H9 (cell line): ENCODE measurements around the gene MEIOSIN. TPM values are rescaled to one million over a fixed set of nuclear protein-coding genes. Genes with fewer than 3 reads are reported as not detected.

Experiments
- DNase-seq: peaks from one replicate; pipeline ENCODE4 v3.0.0-alpha.2; 2017
- H2AFZ ChIP-seq: one replicate; pipeline ENCODE4 v1.6.1; 2013; ENCODE audit warnings: mild to moderate bottlenecking, low read length, control low read depth, moderate library complexity
- H2AK5ac ChIP-seq: 2 replicates; pipeline ENCODE4 v1.6.1; 2013; ENCODE audit warnings: low read length, control low read depth, mixed read lengths; ENCODE audit not compliant: insufficient read length
- H2BK120ac ChIP-seq: one replicate; pipeline ENCODE4 v1.6.1; 2013; ENCODE audit warnings: low read depth, mild to moderate bottlenecking, low read length, control low read depth, inconsistent platforms; ENCODE audit not compliant: poor library complexity, severe bottlenecking
- H2BK12ac ChIP-seq: 2 replicates; pipeline ENCODE4 v1.6.1; 2013; ENCODE audit warnings: low read length, control low read depth, mixed read lengths, low read depth; ENCODE audit not compliant: insufficient read length
- H2BK15ac ChIP-seq: 2 replicates; pipeline ENCODE4 v1.6.1; 2013; ENCODE audit warnings: low read depth, low read length, control low read depth
- H2BK20ac ChIP-seq: one replicate; pipeline ENCODE4 v1.6.1; 2013; ENCODE audit warnings: low read depth, mild to moderate bottlenecking, low read length, control low read depth, inconsistent platforms; ENCODE audit not compliant: poor library complexity, severe bottlenecking
- H2BK5ac ChIP-seq: 2 replicates; pipeline ENCODE4 v1.6.1; 2013; ENCODE audit warnings: low read length, control low read depth, mixed read lengths; ENCODE audit not compliant: insufficient read length
- H3K14ac ChIP-seq: 2 replicates; pipeline ENCODE4 v1.6.1; 2013; ENCODE audit warnings: low read length, control low read depth; ENCODE audit not compliant: insufficient read depth
- H3K18ac ChIP-seq: 2 replicates; pipeline ENCODE4 v1.6.1; 2013; ENCODE audit warnings: low read depth, mild to moderate bottlenecking, mixed read lengths, low read length, control low read depth; ENCODE audit not compliant: insufficient read length
- H3K23ac ChIP-seq: 2 replicates; pipeline ENCODE4 v1.6.1; 2013; ENCODE audit warnings: low read length, control low read depth, mixed read lengths, low read depth; ENCODE audit not compliant: insufficient read length
- H3K23me2 ChIP-seq: 2 replicates; pipeline ENCODE4 v1.6.1; 2013; ENCODE audit warnings: low read depth, mild to moderate bottlenecking, mixed read lengths, low read length, control low read depth; ENCODE audit not compliant: insufficient read length, poor library complexity, severe bottlenecking
- H3K27ac ChIP-seq: 2 replicates; pipeline ENCODE4 v1.5.1; 2013; ENCODE audit warnings: low read length, control low read depth, mixed read lengths, low read depth; ENCODE audit not compliant: insufficient read length
- H3K27me3 ChIP-seq: 2 replicates; pipeline ENCODE4 v1.6.1; 2013; ENCODE audit warnings: low read length, control low read depth, inconsistent platforms; ENCODE audit not compliant: insufficient read depth
- H3K4ac ChIP-seq: 2 replicates; pipeline ENCODE4 v1.6.1; 2013; ENCODE audit warnings: low read depth, mild to moderate bottlenecking, control low read depth, inconsistent platforms, low read length, moderate library complexity
- H3K4me1 ChIP-seq: 2 replicates; pipeline ENCODE4 v1.6.1; 2013; ENCODE audit warnings: low read length, control low read depth, inconsistent platforms; ENCODE audit not compliant: insufficient read depth
- H3K4me2 ChIP-seq: 2 replicates; pipeline ENCODE4 v1.6.1; 2013; ENCODE audit warnings: low read length, control low read depth, mixed read lengths; ENCODE audit not compliant: insufficient read length, insufficient read depth
- H3K56ac ChIP-seq: 2 replicates; pipeline ENCODE4 v1.6.1; 2013; ENCODE audit warnings: low read depth, mild to moderate bottlenecking, mixed read lengths, low read length, control low read depth; ENCODE audit not compliant: insufficient read length
- H3K79me1 ChIP-seq: 2 replicates; pipeline ENCODE4 v1.6.1; 2013; ENCODE audit warnings: low read depth, mild to moderate bottlenecking, moderate library complexity, low read length, control low read depth, inconsistent platforms; ENCODE audit not compliant: insufficient read depth, poor library complexity, severe bottlenecking
- H3K79me2 ChIP-seq: 2 replicates; pipeline ENCODE4 v1.6.1; 2013; ENCODE audit warnings: low read length, control low read depth, inconsistent platforms; ENCODE audit not compliant: insufficient read depth
- H3K9ac ChIP-seq: 2 replicates; pipeline ENCODE4 v1.6.1; 2013; ENCODE audit warnings: low read length, control low read depth, mixed read lengths; ENCODE audit not compliant: insufficient read length; ENCODE audit errors: extremely low read depth
- H3K9me3 ChIP-seq: one replicate; pipeline ENCODE4 v1.6.1; 2013; ENCODE audit warnings: low read depth, low read length, inconsistent platforms; ENCODE audit not compliant: control insufficient read depth
- H3T11ph ChIP-seq: one replicate; pipeline ENCODE4 v1.6.1; 2013; ENCODE audit warnings: mild to moderate bottlenecking, low read length, control low read depth, inconsistent platforms
- H4K20me1 ChIP-seq: one replicate; pipeline ENCODE4 v1.6.1; 2013; ENCODE audit not compliant: control insufficient read depth, insufficient read length, insufficient read depth
- H4K5ac ChIP-seq: 2 replicates; pipeline ENCODE4 v1.6.1; 2013; ENCODE audit warnings: low read depth, mild to moderate bottlenecking, mixed read lengths, low read length, control low read depth; ENCODE audit not compliant: insufficient read length
- H4K8ac ChIP-seq: replicated peaks from 2 replicates; pipeline ENCODE4 v1.6.1; 2013; ENCODE audit warnings: low read length, control low read depth, mixed read lengths, low read depth; ENCODE audit not compliant: insufficient read length
- H4K91ac ChIP-seq: 2 replicates; pipeline ENCODE4 v1.6.1; 2013; ENCODE audit warnings: low read depth, mild to moderate bottlenecking, moderate library complexity, mixed read lengths, low read length, control low read depth; ENCODE audit not compliant: insufficient read length
- H3K27ac Mint-ChIP-seq, 3 experiments: 2 replicates in 2 of 3; 3 replicates in 1 of 3; pipeline ENCODE4 v1.8.0; 2020 to 2021; ENCODE audit warnings: mixed read lengths in 3 of 3, mild to moderate bottlenecking in 1 of 3, moderate library complexity in 1 of 3
- H3K27me3 Mint-ChIP-seq: 2 replicates; pipeline ENCODE4 v1.8.0; 2021; ENCODE audit warnings: low read depth, mild to moderate bottlenecking, moderate library complexity, mixed read lengths
- H3K36me3 Mint-ChIP-seq, 3 experiments: 2 replicates in 2 of 3; 3 replicates in 1 of 3; pipeline ENCODE4 v1.8.0; 2020 to 2021; ENCODE audit warnings: low read depth in 3 of 3, mixed read lengths in 3 of 3; ENCODE audit not compliant: insufficient read depth in 1 of 3
- H3K4me1 Mint-ChIP-seq, 2 experiments: 2 replicates each; pipeline ENCODE4 v1.8.0; 2020; ENCODE audit warnings: mixed read lengths in 2 of 2
- H3K4me3 Mint-ChIP-seq, 2 experiments: 2 replicates in 1 of 2; 3 replicates in 1 of 2; pipeline ENCODE4 v1.8.0; 2020 to 2021; ENCODE audit warnings: mild to moderate bottlenecking in 2 of 2, mixed read lengths in 2 of 2, moderate library complexity in 1 of 2
- H3K9me3 Mint-ChIP-seq, 2 experiments: 2 replicates in 1 of 2; 3 replicates in 1 of 2; pipeline ENCODE4 v1.8.0; 2020; ENCODE audit warnings: mild to moderate bottlenecking in 2 of 2, mixed read lengths in 2 of 2, moderate library complexity in 1 of 2
- CTCF ChIP-seq: fragments of 200-600 bp; sonication (generic); conservative IDR thresholded peaks from 3 replicates; pipeline ENCODE4 v1.8.0; 2021; ENCODE audit warnings: antibody characterized with exemption, mild to moderate bottlenecking
- WGBS: extraction: QIAGEN DNeasy Blood & Tissue Kit; methylation state at CpG from one replicate; pipeline ENCODE4 v1.1.7; 2013; ENCODE audit warnings: missing lambda C conversion rate, low lambda C conversion rate, mixed read lengths; ENCODE audit not compliant: insufficient read length; ENCODE audit errors: extremely low coverage; 5-methylcytosine and 5-hydroxymethylcytosine counted together
- total RNA-seq: library from RNA; stranded (reverse); gene quantifications from 2 replicates; pipeline ENCODE4 v1.2.1, GENCODE V29; 2021

Gene MEIOSIN
- total RNA-seq, 1 experiment from 2014 or later, result not detected

DNA sequence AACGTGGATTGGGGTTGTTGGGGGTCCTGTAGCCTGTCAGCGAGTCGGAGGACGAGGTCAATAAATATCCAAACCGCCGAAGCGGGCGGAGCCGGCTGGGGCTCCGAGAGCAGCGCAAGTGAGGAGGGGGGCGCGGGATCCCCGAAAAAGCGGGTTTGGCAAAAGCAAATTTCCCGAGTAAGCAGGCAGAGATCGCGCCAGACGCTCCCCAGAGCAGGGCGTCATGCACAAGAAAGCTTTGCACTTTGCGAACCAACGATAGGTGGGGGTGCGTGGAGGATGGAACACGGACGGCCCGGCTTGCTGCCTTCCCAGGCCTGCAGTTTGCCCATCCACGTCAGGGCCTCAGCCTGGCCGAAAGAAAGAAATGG is 36.6 kb downstream of the MEIOSIN start:
- Mint-ChIP-seq H3K4me3 (peak overlapping the region; percentile 82 to 93), H3K4me1 (peaks cover 9 to 27% of the 10 kb centered on the region in 2 experiments), H3K27ac (peak overlapping the region; percentile 94 to 98 (median 98)), H3K27me3 (peaks cover 3% of the 10 kb centered on the region), H3K9me3 (no peaks in the 10 kb centered on the region; a peak in 1 of 5 replicates), H3K36me3 (peaks cover 3 to 24% (median 12%) of the 10 kb centered on the region in 3 experiments)
- Histone ChIP-seq H3K4me2 (peak overlapping the region; percentile 58), H3K4ac (no peak overlapping the region), H3K18ac (peak overlapping the region; percentile 36), H2BK5ac (no peak overlapping the region), H3K56ac (no peak overlapping the region), H2BK20ac (no peak overlapping the region), H3K27ac (peak overlapping the region; percentile 35), H3K79me1 (no peaks in the 10 kb centered on the region), H3K9me3 (no peaks in the 10 kb centered on the region), H3K4me1 (peaks cover 3% of the 10 kb centered on the region; the same call in 1 of the 2 replicates), H3K27me3 (no peaks in the 10 kb centered on the region), H2BK12ac (no peak overlapping the region), H4K5ac (no peak overlapping the region), H3K23me2 (peaks cover 18% of the 10 kb centered on the region), H2BK15ac (no peak overlapping the region), H3K23ac (no peak overlapping the region), H2AFZ (no peak overlapping the region), H4K8ac (no peak overlapping the region), H4K91ac (no peak overlapping the region), H3K79me2 (no peaks in the 10 kb centered on the region), H3T11ph (no peak overlapping the region), H2BK120ac (no peak overlapping the region), H3K14ac (peak overlapping the region; percentile 59; the same call in 1 of the 2 replicates), H2AK5ac (no peak overlapping the region), H3K9ac (peak overlapping the region; percentile 39), H4K20me1 (no peaks in the 10 kb centered on the region)
- DNase-seq, result no peak
- no CpG with 5 or more reads among the region's 28 CpGs for WGBS
- TF ChIP-seq CTCF, result no peak
